ENCODE data around the gene PPP1R37. TPM values are rescaled to one million over a fixed set of nuclear protein-coding genes. Genes with fewer than 3 reads are reported as not detected.

PPP1R37 gene
- polyA plus RNA-seq, 1 donor from 2014 or later = 53.7 TPM

- Histone ChIP-seq H3K36me3 (ENCODE audit: insufficient read depth, low read length) (no peaks in the 10 kb centered on the region), H4K20me1 (ENCODE audit: insufficient read depth) (no peaks in the 10 kb centered on the region), H3K79me2 (replicated peaks; ENCODE audit: insufficient read depth, low read length) (no peaks in the 10 kb centered on the region), H3K27ac (ENCODE audit: low read length) (no peak overlapping the region), H2AFZ (ENCODE audit: low read depth, low read length) (no peak overlapping the region), H3K9me2 (ENCODE audit: insufficient read depth, low read length) (no peaks in the 10 kb centered on the region), H3K9ac (ENCODE audit: low read length) (no peak overlapping the region), H3K4me2 (ENCODE audit: low read length) (no peak overlapping the region), H3K4me3 (ENCODE audit: low read length) (no peak overlapping the region), H3K27me3 (ENCODE audit: insufficient read depth, low read depth, low read length) (no peaks in the 10 kb centered on the region), H3F3A (ENCODE audit: insufficient read depth, low read length, poor library complexity, severe bottlenecking) (no peaks in the 10 kb centered on the region), H3K9me3 (ENCODE audit: low read length) (no peaks in the 10 kb centered on the region)
- TF ChIP-seq TAF1 (IDR thresholded peaks at IDR 0.05; ENCODE audit: low read depth) = no peak
- no peak for TF ChIP-seq SMC3 (conservative IDR thresholded peaks at IDR 0.05; ENCODE audit: poor library complexity)
- no peak for TF ChIP-seq MXI1 (conservative IDR thresholded peaks at IDR 0.05; ENCODE audit: poor library complexity, severe bottlenecking)
- no peak for TF ChIP-seq EZH2 (IDR thresholded peaks at IDR 0.05; ENCODE audit: borderline replicate concordance, insufficient read depth, low read length, poor library complexity, severe bottlenecking)
- TF ChIP-seq CTCF (IDR thresholded peaks at IDR 0.05; ENCODE audit: poor library complexity, severe bottlenecking) = no peak
- no peak for TF ChIP-seq REST (IDR thresholded peaks at IDR 0.05; ENCODE audit: borderline replicate concordance)
- no peak for TF ChIP-seq RAD21 (conservative IDR thresholded peaks at IDR 0.05)
Observed at GRCh38 chr19:45142016-45142725, 49.2 kb downstream of the PPP1R37 start.

GRCh38 chr19:45142726-45143110 lies 49.7 kb downstream of the PPP1R37 start:
- Histone ChIP-seq H3K79me2 (replicated peaks; ENCODE audit: insufficient read depth, low read length) (no peaks in the 10 kb centered on the region), H3K9me2 (ENCODE audit: insufficient read depth, low read length) (no peaks in the 10 kb centered on the region), H3F3A (ENCODE audit: insufficient read depth, low read length, poor library complexity, severe bottlenecking) (no peaks in the 10 kb centered on the region), H3K36me3 (ENCODE audit: insufficient read depth, low read length) (no peaks in the 10 kb centered on the region), H3K9ac (ENCODE audit: low read length) (no peak overlapping the region), H3K4me2 (ENCODE audit: low read length) (no peak overlapping the region), H3K4me3 (ENCODE audit: low read length) (no peak overlapping the region), H3K9me3 (ENCODE audit: low read length) (no peaks in the 10 kb centered on the region), H3K27me3 (ENCODE audit: insufficient read depth, low read depth, low read length) (no peaks in the 10 kb centered on the region), H4K20me1 (ENCODE audit: insufficient read depth) (no peaks in the 10 kb centered on the region), H3K27ac (ENCODE audit: low read length) (no peak overlapping the region), H2AFZ (ENCODE audit: low read depth, low read length) (no peak overlapping the region)
- TF ChIP-seq EZH2 (IDR thresholded peaks at IDR 0.05; ENCODE audit: borderline replicate concordance, insufficient read depth, low read length, poor library complexity, severe bottlenecking) = no peak
- no peak for TF ChIP-seq EP300 (conservative IDR thresholded peaks at IDR 0.05; ENCODE audit: poor library complexity, severe bottlenecking)
- no peak for TF ChIP-seq POLR2AphosphoS5 (IDR thresholded peaks at IDR 0.05)
- no peak for TF ChIP-seq TAF1 (IDR thresholded peaks at IDR 0.05; ENCODE audit: low read depth)
- no peak for TF ChIP-seq CTCF (IDR thresholded peaks at IDR 0.05; ENCODE audit: poor library complexity, severe bottlenecking)
- TF ChIP-seq RAD21 (conservative IDR thresholded peaks at IDR 0.05) = no peak
- TF ChIP-seq REST (IDR thresholded peaks at IDR 0.05; ENCODE audit: borderline replicate concordance) = no peak
- TF ChIP-seq MXI1 (conservative IDR thresholded peaks at IDR 0.05; ENCODE audit: poor library complexity, severe bottlenecking) = no peak
- TF ChIP-seq SMC3 (conservative IDR thresholded peaks at IDR 0.05; ENCODE audit: poor library complexity) = no peak
